GM12864 (cell line): ENCODE data around the gene ZNF432.
"Not testable (repeated sequence)": the region's sequence is repeated elsewhere in the genome, so short reads cannot be mapped to it uniquely, and the experiment has no call there.

Source experiments
- DNase-seq: peaks from one replicate; pipeline ENCODE4 v3.0.0-alpha.2; 2011; ENCODE audit warnings: low read depth
- H3K4me3 ChIP-seq: 2 replicates; pipeline ENCODE4 v1.5.1; 2011; ENCODE audit warnings: mild to moderate bottlenecking, low read depth, low read length, control low read depth
- CTCF ChIP-seq: IDR thresholded peaks from 2 replicates; pipeline ENCODE4 v1.5.1; 2011; ENCODE audit warnings: low read depth, mild to moderate bottlenecking, moderate library complexity, low read length, control low read depth, inconsistent platforms; ENCODE audit errors: missing control alignments

The ZNF432 gene

GRCh38 chr19:52069653-52070052 is 21.0 kb upstream of the ZNF432 start:
- no peak overlapping the region for H3K4me3 ChIP-seq
- no peak for DNase-seq
- no peak for TF ChIP-seq CTCF

- no peak overlapping the region for H3K4me3 ChIP-seq
- DNase-seq, result no peak
- TF ChIP-seq CTCF, result no peak
These were observed 17.7 kb upstream of the ZNF432 start for GRCh38 chr19:52066258-52066863.

GRCh38 chr19:52065399-52065798 is 16.8 kb upstream of the ZNF432 start:
- DNase-seq, result no peak
- no peak overlapping the region for H3K4me3 ChIP-seq
- no peak for TF ChIP-seq CTCF

- DNase-seq, H3K4me3 ChIP-seq: not testable (repeated sequence)
These were observed 7.8 kb upstream of the ZNF432 start for GRCh38 chr19:52056480-52056879.

- not testable (repeated sequence) for DNase-seq
These were observed 3.1 kb upstream of the ZNF432 start for GRCh38 chr19:52051736-52052135.

GRCh38 chr19:52039169-52039568 is 9.5 kb downstream of the ZNF432 start:
- DNase-seq, result no peak
- no peak overlapping the region for H3K4me3 ChIP-seq
- no peak for TF ChIP-seq CTCF

More at GRCh38 chr19:52051736-52052135, 3.1 kb upstream of the ZNF432 start:
- H3K4me3 ChIP-seq, result not testable (repeated sequence)

GRCh38 chr19:52034051-52034728 is 14.4 kb downstream of the ZNF432 start:
- TF ChIP-seq CTCF, result no peak
- DNase-seq, result no peak

GRCh38 chr19:52028780-52029123 is 19.9 kb downstream of the ZNF432 start:
- peak overlapping the region; percentile 97 for H3K4me3 ChIP-seq
- TF ChIP-seq CTCF, result no peak
- DNase-seq, result no peak

More at GRCh38 chr19:52034051-52034728, 14.4 kb downstream of the ZNF432 start:
- H3K4me3 ChIP-seq, result no peak overlapping the region
